ENCODE data around the gene PGRMC1. TPM values are rescaled to one million over a fixed set of nuclear protein-coding genes. Genes with fewer than 3 reads are reported as not detected.
A peak's percentile ranks its signal among the peaks of the same experiment; 100 is the strongest.

PGRMC1 gene
- total and polyA plus RNA-seq, 3 experiments from 2014 or later = 19.9 to 50.6 (median 47.4) TPM

GRCh38 chrX:119236623-119237561 lies 807 bp downstream of the PGRMC1 start:
- Histone ChIP-seq H3K27ac (ENCODE audit: low read depth, low read length) (peak overlapping the region; percentile 64), H3K9me3 (ENCODE audit: low read length) (no peaks in the 10 kb centered on the region), H3K4me1 (ENCODE audit: insufficient read depth, low read length) (peaks cover 17% of the 10 kb centered on the region), H3K27me3 (ENCODE audit: insufficient read depth, low read length, poor library complexity, severe bottlenecking) (no peaks in the 10 kb centered on the region), H3K4me3 (ENCODE audit: low read length) (peak overlapping the region; percentile 81), H3K36me3 (ENCODE audit: insufficient read depth, low read length) (no peaks in the 10 kb centered on the region)
- Mint-ChIP-seq H3K36me3 (peaks cover 0 to 22% (median 2%) of the 10 kb centered on the region in 3 donors), H3K9me3 (peaks cover 0 to 1% (median 0%) of the 10 kb centered on the region in 5 donors), H3K27ac (peak overlapping the region; percentile 35 to 93 (median 70)), H3K27me3 (peaks cover 0 to 5% of the 10 kb centered on the region in 2 donors), H3K4me1 (peaks cover 20 to 47% (median 34%) of the 10 kb centered on the region in 3 donors), H3K4me3 (peak overlapping the region; percentile 82 to 94 (median 87))
- peak in 4 of 5 donors; percentile 3 to 49 (median 10) for DNase-seq
- ChIA-PET CTCF (no interaction called here), POLR2A (no interaction called here)

GRCh38 chrX:119237562-119237942 lies 1.5 kb downstream of the PGRMC1 start:
- Histone ChIP-seq H3K36me3 (ENCODE audit: insufficient read depth, low read length) (no peaks in the 10 kb centered on the region), H3K27me3 (ENCODE audit: insufficient read depth, low read length, poor library complexity, severe bottlenecking) (no peaks in the 10 kb centered on the region), H3K4me1 (ENCODE audit: insufficient read depth, low read length) (peaks cover 17% of the 10 kb centered on the region), H3K27ac (ENCODE audit: low read depth, low read length) (peak overlapping the region; percentile 64), H3K9me3 (ENCODE audit: low read length) (no peaks in the 10 kb centered on the region), H3K4me3 (ENCODE audit: low read length) (peak overlapping the region; percentile 81)
- DNase-seq = no peak
- POLR2A ChIA-PET = no interaction called here
- peaks cover 20 to 49% (median 41%) of the 10 kb centered on the region in 3 donors for H3K4me1 Mint-ChIP-seq
- H3K27ac Mint-ChIP-seq = peak overlapping the region; percentile 9 to 93 (median 70)
- CTCF ChIA-PET = no interaction called here
- H3K4me3 Mint-ChIP-seq = peak overlapping the region; percentile 82 to 94 (median 87)
- peaks cover 0 to 1% (median 0%) of the 10 kb centered on the region in 5 donors for H3K9me3 Mint-ChIP-seq
- H3K27me3 Mint-ChIP-seq = peaks cover 0 to 5% of the 10 kb centered on the region in 2 donors
- H3K36me3 Mint-ChIP-seq = peaks cover 0 to 29% (median 5%) of the 10 kb centered on the region in 3 donors

- Mint-ChIP-seq H3K9me3 (peaks cover 0 to 1% (median 0%) of the 10 kb centered on the region in 5 donors), H3K27ac (no peak overlapping the region), H3K27me3 (peaks cover 0 to 5% of the 10 kb centered on the region in 2 donors), H3K4me3 (peak overlapping the region in 3 of 7 donors; percentile 2 to 32 (median 12)), H3K4me1 (peaks cover 20 to 49% (median 43%) of the 10 kb centered on the region in 3 donors), H3K36me3 (peaks cover 0 to 38% (median 5%) of the 10 kb centered on the region in 3 donors)
- Histone ChIP-seq H3K4me3 (ENCODE audit: low read length) (no peak overlapping the region), H3K27me3 (ENCODE audit: insufficient read depth, low read length, poor library complexity, severe bottlenecking) (no peaks in the 10 kb centered on the region), H3K36me3 (ENCODE audit: insufficient read depth, low read length) (peaks cover under 1% of the 10 kb centered on the region), H3K9me3 (ENCODE audit: low read length) (no peaks in the 10 kb centered on the region), H3K4me1 (ENCODE audit: insufficient read depth, low read length) (peaks cover 17% of the 10 kb centered on the region), H3K27ac (ENCODE audit: low read depth, low read length) (no peak overlapping the region)
- no peak for DNase-seq
- POLR2A ChIA-PET = no interaction called here
- CTCF ChIA-PET = no interaction called here
Observed at GRCh38 chrX:119238557-119238956, 2.5 kb downstream of the PGRMC1 start.

GRCh38 chrX:119240356-119240755 lies 4.3 kb downstream of the PGRMC1 start:
- CTCF ChIA-PET = no interaction called here
- Histone ChIP-seq H3K9me3 (ENCODE audit: low read length) (no peaks in the 10 kb centered on the region), H3K4me1 (ENCODE audit: insufficient read depth, low read length) (peaks cover 17% of the 10 kb centered on the region), H3K27me3 (ENCODE audit: insufficient read depth, low read length, poor library complexity, severe bottlenecking) (no peaks in the 10 kb centered on the region), H3K4me3 (ENCODE audit: low read length) (no peak overlapping the region), H3K36me3 (ENCODE audit: insufficient read depth, low read length) (peaks cover 8% of the 10 kb centered on the region), H3K27ac (ENCODE audit: low read depth, low read length) (no peak overlapping the region)
- Mint-ChIP-seq H3K27ac (no peak overlapping the region), H3K36me3 (peaks cover 0 to 52% (median 5%) of the 10 kb centered on the region in 3 donors), H3K27me3 (peaks cover 0 to 4% of the 10 kb centered on the region in 2 donors), H3K4me1 (peaks cover 18 to 49% (median 42%) of the 10 kb centered on the region in 3 donors), H3K9me3 (peaks cover 0 to 1% (median 0%) of the 10 kb centered on the region in 5 donors), H3K4me3 (no peak overlapping the region)
- DNase-seq = no peak
- POLR2A ChIA-PET = no interaction called here

GRCh38 chrX:119247702-119248101 lies 11.6 kb downstream of the PGRMC1 start:
- Mint-ChIP-seq H3K9me3 (no peaks in the 10 kb centered on the region), H3K27me3 (peaks cover 0 to 6% of the 10 kb centered on the region in 2 donors), H3K36me3 (peaks cover 0 to 36% (median 0%) of the 10 kb centered on the region in 3 donors), H3K27ac (no peak overlapping the region), H3K4me3 (no peak overlapping the region), H3K4me1 (peaks cover 0 to under 1% (median 0%) of the 10 kb centered on the region in 3 donors)
- DNase-seq = no peak
- no peaks in the 10 kb centered on the region for H3K27me3 ChIP-seq (ENCODE audit: insufficient read depth, low read length, poor library complexity, severe bottlenecking)
- POLR2A ChIA-PET = interaction anchor here (0.7 kb wide), 1 partner anchor 15 kb away, joined by 4 read pairs; no protein-coding TSS in a partner anchor
- H3K4me1 ChIP-seq (ENCODE audit: insufficient read depth, low read length) = no peaks in the 10 kb centered on the region
- H3K27ac ChIP-seq (ENCODE audit: low read depth, low read length) = no peak overlapping the region
- no peaks in the 10 kb centered on the region for H3K9me3 ChIP-seq (ENCODE audit: low read length)
- H3K4me3 ChIP-seq (ENCODE audit: low read length) = no peak overlapping the region
- CTCF ChIA-PET = no interaction called here
- H3K36me3 ChIP-seq (ENCODE audit: insufficient read depth, low read length) = peaks cover 8% of the 10 kb centered on the region

DNA sequence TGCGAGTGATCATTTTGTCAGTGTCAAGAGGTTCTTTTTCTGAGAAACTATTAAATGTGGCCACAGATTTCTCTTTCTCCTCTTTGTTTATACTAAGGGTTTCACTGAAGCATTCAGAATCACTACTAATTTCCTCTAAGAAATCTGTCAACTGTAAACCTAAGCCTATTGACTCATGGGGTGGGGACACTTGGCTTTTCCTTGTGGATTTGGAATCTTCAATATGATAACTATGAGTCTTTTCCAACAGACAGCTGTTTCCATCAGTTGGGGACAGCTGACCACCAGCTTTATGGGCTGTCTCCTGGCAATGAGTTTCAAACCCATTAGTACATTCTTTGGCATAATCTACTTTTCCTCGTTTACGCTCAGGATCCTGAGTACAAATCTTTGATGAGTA lies 13.8 kb downstream of the PGRMC1 start:
- Mint-ChIP-seq H3K27me3 (peaks cover 0 to 7% of the 10 kb centered on the region in 2 donors), H3K27ac (no peak overlapping the region), H3K4me3 (no peak overlapping the region), H3K9me3 (no peaks in the 10 kb centered on the region), H3K36me3 (peaks cover 0 to 19% (median 0%) of the 10 kb centered on the region in 3 donors), H3K4me1 (no peaks in the 10 kb centered on the region)
- no peak for DNase-seq
- Histone ChIP-seq H3K4me1 (ENCODE audit: insufficient read depth, low read length) (no peaks in the 10 kb centered on the region), H3K36me3 (ENCODE audit: insufficient read depth, low read length) (no peaks in the 10 kb centered on the region), H3K27me3 (ENCODE audit: insufficient read depth, low read length, poor library complexity, severe bottlenecking) (no peaks in the 10 kb centered on the region), H3K27ac (ENCODE audit: low read depth, low read length) (no peak overlapping the region), H3K9me3 (ENCODE audit: low read length) (no peaks in the 10 kb centered on the region), H3K4me3 (ENCODE audit: low read length) (no peak overlapping the region)
- ChIA-PET CTCF (no interaction called here), POLR2A (no interaction called here)

DNA sequence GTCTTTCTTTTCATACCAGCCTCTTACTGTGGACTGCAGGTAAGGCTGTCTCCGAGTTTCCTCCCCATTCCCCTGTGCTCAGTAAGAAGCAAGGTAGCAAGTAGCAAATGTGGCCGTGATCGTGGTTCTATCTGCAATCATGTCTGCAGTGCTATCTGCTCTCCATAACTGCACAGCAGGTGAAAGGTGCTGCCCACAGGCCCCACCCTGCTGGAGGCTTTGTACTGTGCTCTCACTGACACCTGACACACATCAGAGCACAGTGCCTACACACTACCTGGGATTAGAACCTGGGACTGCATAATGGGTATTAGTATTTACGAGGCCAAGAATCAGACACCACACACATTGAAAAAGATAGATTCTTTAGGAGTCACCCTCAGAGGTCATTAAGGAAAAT lies 15.3 kb downstream of the PGRMC1 start:
- ChIA-PET CTCF (no interaction called here), POLR2A (no interaction called here)
- H3K4me3 Mint-ChIP-seq = no peak overlapping the region
- no peaks in the 10 kb centered on the region for H3K36me3 ChIP-seq (ENCODE audit: insufficient read depth, low read length)
- H3K36me3 Mint-ChIP-seq = peaks cover 0 to 7% (median 0%) of the 10 kb centered on the region in 3 donors
- H3K4me1 Mint-ChIP-seq = no peaks in the 10 kb centered on the region
- no peaks in the 10 kb centered on the region for H3K9me3 Mint-ChIP-seq
- no peak overlapping the region for H3K27ac Mint-ChIP-seq
- no peak for DNase-seq
- H3K4me3 ChIP-seq (ENCODE audit: low read length) = no peak overlapping the region
- no peaks in the 10 kb centered on the region for H3K9me3 ChIP-seq (ENCODE audit: low read length)
- no peak overlapping the region for H3K27ac ChIP-seq (ENCODE audit: low read depth, low read length)
- H3K27me3 ChIP-seq (ENCODE audit: insufficient read depth, low read length, poor library complexity, severe bottlenecking) = no peaks in the 10 kb centered on the region
- peaks cover 0 to 7% of the 10 kb centered on the region in 2 donors for H3K27me3 Mint-ChIP-seq
- H3K4me1 ChIP-seq (ENCODE audit: insufficient read depth, low read length) = no peaks in the 10 kb centered on the region

DNA sequence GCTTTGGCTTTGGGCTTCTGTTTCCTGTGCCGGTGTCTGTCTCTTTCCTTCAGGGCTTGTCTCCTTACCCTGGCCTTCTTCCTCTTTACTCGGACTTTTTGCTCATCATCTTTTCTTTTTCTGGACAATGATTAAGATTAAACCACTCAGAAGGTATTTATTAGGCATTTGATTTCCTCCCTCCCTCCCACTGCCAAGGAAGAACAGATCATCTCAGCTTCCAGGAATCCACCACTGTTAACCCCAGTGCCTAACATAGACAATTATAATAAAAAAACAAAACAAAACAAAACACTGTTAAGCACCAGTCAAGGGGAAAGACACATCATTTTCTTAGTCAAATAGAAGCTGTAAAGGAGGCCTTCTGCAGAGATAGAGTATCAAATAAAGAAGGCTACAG lies 16.6 kb downstream of the PGRMC1 start:
- no peaks in the 10 kb centered on the region for H3K36me3 ChIP-seq (ENCODE audit: insufficient read depth, low read length)

More for the DNA sequence above, 16.6 kb downstream of the PGRMC1 start:
- no peak overlapping the region for H3K27ac Mint-ChIP-seq
- CTCF ChIA-PET = no interaction called here
- no peaks in the 10 kb centered on the region for H3K9me3 Mint-ChIP-seq
- H3K36me3 Mint-ChIP-seq = peaks cover 0 to 5% (median 0%) of the 10 kb centered on the region in 3 donors
- Histone ChIP-seq H3K4me3 (ENCODE audit: low read length) (no peak overlapping the region), H3K9me3 (ENCODE audit: low read length) (no peaks in the 10 kb centered on the region), H3K27me3 (ENCODE audit: insufficient read depth, low read length, poor library complexity, severe bottlenecking) (no peaks in the 10 kb centered on the region), H3K27ac (ENCODE audit: low read depth, low read length) (no peak overlapping the region), H3K4me1 (ENCODE audit: insufficient read depth, low read length) (no peaks in the 10 kb centered on the region)
- no peaks in the 10 kb centered on the region for H3K4me1 Mint-ChIP-seq
- no peak overlapping the region for H3K4me3 Mint-ChIP-seq
- POLR2A ChIA-PET = no interaction called here
- H3K27me3 Mint-ChIP-seq = peaks cover 5 to 7% of the 10 kb centered on the region in 2 donors
- DNase-seq = no peak

All from CD8-positive, alpha-beta memory T cell (primary cell).